GM12801 (cell line): Measurements from ENCODE around the gene MS4A13.

ENCODE experiments used
- CTCF ChIP-seq: IDR thresholded peaks from one replicate; pipeline ENCODE4 v1.5.1; 2011; ENCODE audit warnings: control low read depth; ENCODE audit not compliant: insufficient read length; ENCODE audit errors: extremely low read depth

MS4A13 gene

GRCh38 chr11:60493454-60493853 lies 21.7 kb upstream of the MS4A13 start:
- no peak for TF ChIP-seq CTCF

GRCh38 chr11:60498399-60498798 lies 16.8 kb upstream of the MS4A13 start:
- no peak for TF ChIP-seq CTCF

DNA sequence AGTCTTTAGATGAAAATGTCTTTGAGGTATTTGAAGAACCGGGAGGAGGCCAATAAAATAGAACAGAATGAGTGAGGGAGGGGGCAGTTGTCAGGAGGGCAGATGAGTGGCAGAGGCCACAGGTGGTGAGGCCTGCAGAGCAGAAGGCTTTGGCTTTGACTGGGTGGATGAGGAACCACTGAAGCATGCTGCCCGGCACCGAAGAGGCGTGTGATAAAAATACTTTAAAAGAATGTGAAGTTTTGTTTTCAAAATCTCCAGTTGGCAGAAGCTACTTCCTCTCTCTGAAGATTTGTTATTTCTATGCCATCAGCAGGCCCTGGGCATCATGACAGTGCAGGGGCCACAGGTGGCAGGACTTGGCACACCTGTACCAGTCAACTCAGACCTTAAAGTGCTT lies 16.3 kb upstream of the MS4A13 start:
- TF ChIP-seq CTCF = no peak

DNA sequence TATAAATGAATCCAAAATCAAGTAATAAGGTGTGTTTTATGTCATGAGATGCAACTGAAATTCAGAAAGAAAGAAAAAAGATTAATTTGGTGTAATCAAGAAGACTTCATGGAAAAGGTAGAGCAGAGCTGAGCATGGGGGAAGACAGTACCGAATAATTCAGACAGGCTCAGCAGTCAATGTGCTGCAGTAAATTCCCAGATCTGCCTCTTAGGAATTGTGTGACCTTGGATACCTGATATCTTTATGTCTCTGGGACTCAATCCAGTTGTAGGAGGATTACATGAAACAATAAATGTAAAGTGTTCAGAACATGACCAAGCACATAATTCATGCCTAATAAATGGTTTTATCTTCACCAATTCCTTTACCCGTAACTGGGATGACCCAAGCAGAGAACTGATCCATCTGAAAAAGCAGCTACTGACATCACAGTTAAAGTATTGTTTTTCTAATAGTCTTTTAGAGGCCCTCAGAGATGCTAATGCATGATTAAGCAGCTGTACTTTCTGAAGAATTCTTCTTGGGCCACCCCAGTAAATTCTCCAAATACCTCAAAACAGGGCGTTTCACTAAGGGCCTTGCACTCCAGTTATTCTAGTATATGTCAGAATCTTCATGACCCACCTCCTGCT lies 14.8 kb upstream of the MS4A13 start:
- TF ChIP-seq CTCF = no peak

DNA sequence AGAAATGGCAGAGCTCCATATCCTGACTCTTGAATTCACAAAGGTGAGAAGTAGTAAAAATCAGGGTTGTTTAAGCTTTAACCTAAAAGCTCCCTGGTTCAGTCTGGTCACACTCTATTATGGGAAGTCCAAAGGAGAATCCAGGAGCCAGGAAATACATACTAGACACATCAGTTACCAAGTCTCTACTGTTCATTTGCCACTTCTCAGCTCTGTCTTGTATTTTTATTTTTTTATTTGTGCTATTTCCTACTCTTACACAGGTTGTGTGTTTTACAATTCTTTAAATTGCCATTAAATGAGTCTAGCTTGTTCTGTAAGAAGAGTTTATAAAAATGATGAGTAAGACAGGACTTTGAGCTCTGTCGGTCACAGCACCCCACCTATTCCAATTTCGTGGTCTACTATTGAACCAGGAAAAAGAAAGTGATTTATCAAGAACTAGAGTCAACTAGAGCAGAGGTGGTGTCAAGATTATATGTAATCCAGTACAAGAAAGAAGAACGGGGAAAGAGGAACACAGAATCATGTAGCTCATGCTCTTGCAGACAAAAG lies 12.9 kb upstream of the MS4A13 start:
- no peak for TF ChIP-seq CTCF

- TF ChIP-seq CTCF = no peak
Measured at GRCh38 chr11:60504219-60504905, 10.8 kb upstream of the MS4A13 start.

GRCh38 chr11:60511393-60511792 lies 3.8 kb upstream of the MS4A13 start:
- no peak for TF ChIP-seq CTCF
